Thyroid gland (tissue), 4 donors: ENCODE measurements around the gene CEP131. TPM values are rescaled to one million over a fixed set of nuclear protein-coding genes. Genes with fewer than 3 reads are reported as not detected.

Experiments used
- DNase-seq, 2 donors: peaks; one replicate each; pipeline ENCODE4 v3.0.0-alpha.2; 2019
- H3K27ac ChIP-seq, 3 donors: fragments of 200-600 bp; sonication (generic); 1 replicate in 2 of 3; 2 replicates in 1 of 3; pipeline ENCODE4 v1.5.1; 2016 to 2019; ENCODE audit warnings: mild to moderate bottlenecking in 1 of 3, moderate library complexity in 1 of 3
- H3K27me3 ChIP-seq: fragments of 200-600 bp; sonication (generic); one replicate; pipeline ENCODE4 v1.5.1; 2019
- H3K36me3 ChIP-seq, 2 donors: fragments of 200-600 bp; sonication (generic); one replicate each; pipeline ENCODE4 v1.5.1; 2016 to 2019
- H3K4me1 ChIP-seq, 2 donors: fragments of 200-600 bp; sonication (generic); one replicate each; pipeline ENCODE4 v1.5.1; 2017 to 2019
- H3K4me3 ChIP-seq, 3 donors: fragments of 200-600 bp; sonication (generic); replicated peaks in 1 of 3; 1 replicate in 2 of 3; 2 replicates in 1 of 3; pipeline ENCODE4 v1.5.1; 2016; ENCODE audit warnings: mild to moderate bottlenecking in 1 of 3
- H3K9me3 ChIP-seq: fragments of 200-600 bp; sonication (generic); one replicate; pipeline ENCODE4 v1.5.1; 2017
- POLR2A ChIP-seq, 2 donors: fragments of 450-650 bp; IDR thresholded peaks; one replicate each; pipeline ENCODE4 v1.6.1; 2017; ENCODE audit warnings: antibody characterized with exemption in 2 of 2, mild to moderate bottlenecking in 2 of 2, moderate library complexity in 1 of 2
- WGBS, 2 donors: methylation state at CpG; one replicate each; pipeline ENCODE4 v1.1.5; 2017; 5-methylcytosine and 5-hydroxymethylcytosine counted together
- intact Hi-C: fragments of 100-400 bp; cut with DNase I; formaldehyde crosslinking; loops from one replicate; pipeline ENCODE4 v1.15.1; 2023
- total RNA-seq, 4 donors: library from RNA; depleted of rRNA; stranded (reverse); fragments of >200 nt; gene quantifications; one replicate each; pipeline ENCODE4 v1.2.3, GENCODE V29; 2016
- TF ChIP-seq, protein P1 (sequence below), 6 experiments: fragments of 200-600 bp in 3 of 6; fragments of 450-650 bp in 3 of 6; sonication (generic) in 3 of 6; IDR thresholded peaks; one replicate each; pipeline ENCODE4 v1.5.1; 2016 to 2019; ENCODE audit warnings: antibody characterized with exemption in 6 of 6, mild to moderate bottlenecking in 2 of 6, inconsistent platforms in 1 of 6, moderate library complexity in 1 of 6

Gene CEP131
- total RNA-seq, 4 donors from 2014 or later, result 6.9 to 12.0 (median 8.6) TPM

DNA sequence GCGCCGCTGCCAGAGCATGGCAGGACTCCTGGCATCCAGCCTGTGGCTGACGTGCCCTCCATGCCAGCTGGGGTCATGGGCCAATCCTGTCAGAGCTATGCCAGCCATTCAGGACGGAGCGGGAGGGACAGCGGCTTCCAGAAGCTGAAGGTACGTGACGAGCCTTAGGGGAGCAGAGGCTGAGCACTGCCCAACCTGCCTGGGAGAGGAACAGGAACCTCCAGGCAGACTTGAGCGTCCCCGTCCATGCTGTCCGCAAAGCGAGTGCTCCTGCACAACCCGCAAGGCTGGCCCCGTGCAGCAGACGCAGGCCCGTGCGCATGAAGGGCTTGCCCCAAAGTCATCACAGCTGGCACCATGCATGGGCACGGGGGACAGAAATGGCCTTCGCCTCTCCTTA lies 37.9 kb upstream of the CEP131 start:
- Histone ChIP-seq H3K4me3 (no peak overlapping the region), H3K27me3 (no peaks in the 10 kb centered on the region), H3K4me1 (peaks cover 13 to 14% of the 10 kb centered on the region in 2 donors), H3K9me3 (no peaks in the 10 kb centered on the region), H3K36me3 (peaks cover 40 to 50% of the 10 kb centered on the region in 2 donors), H3K27ac (no peak overlapping the region)
- no peak for DNase-seq
- intact Hi-C loops, result no loop called here
- TF ChIP-seq, protein P1, sequence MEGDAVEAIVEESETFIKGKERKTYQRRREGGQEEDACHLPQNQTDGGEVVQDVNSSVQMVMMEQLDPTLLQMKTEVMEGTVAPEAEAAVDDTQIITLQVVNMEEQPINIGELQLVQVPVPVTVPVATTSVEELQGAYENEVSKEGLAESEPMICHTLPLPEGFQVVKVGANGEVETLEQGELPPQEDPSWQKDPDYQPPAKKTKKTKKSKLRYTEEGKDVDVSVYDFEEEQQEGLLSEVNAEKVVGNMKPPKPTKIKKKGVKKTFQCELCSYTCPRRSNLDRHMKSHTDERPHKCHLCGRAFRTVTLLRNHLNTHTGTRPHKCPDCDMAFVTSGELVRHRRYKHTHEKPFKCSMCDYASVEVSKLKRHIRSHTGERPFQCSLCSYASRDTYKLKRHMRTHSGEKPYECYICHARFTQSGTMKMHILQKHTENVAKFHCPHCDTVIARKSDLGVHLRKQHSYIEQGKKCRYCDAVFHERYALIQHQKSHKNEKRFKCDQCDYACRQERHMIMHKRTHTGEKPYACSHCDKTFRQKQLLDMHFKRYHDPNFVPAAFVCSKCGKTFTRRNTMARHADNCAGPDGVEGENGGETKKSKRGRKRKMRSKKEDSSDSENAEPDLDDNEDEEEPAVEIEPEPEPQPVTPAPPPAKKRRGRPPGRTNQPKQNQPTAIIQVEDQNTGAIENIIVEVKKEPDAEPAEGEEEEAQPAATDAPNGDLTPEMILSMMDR (IDR thresholded peaks at IDR 0.05), result no peak
- TF ChIP-seq POLR2A (IDR thresholded peaks at IDR 0.05), result no peak
- 95 to 100% methylated on average over 1 to 16 of the region's 19 CpGs for WGBS, 2 donors

DNA sequence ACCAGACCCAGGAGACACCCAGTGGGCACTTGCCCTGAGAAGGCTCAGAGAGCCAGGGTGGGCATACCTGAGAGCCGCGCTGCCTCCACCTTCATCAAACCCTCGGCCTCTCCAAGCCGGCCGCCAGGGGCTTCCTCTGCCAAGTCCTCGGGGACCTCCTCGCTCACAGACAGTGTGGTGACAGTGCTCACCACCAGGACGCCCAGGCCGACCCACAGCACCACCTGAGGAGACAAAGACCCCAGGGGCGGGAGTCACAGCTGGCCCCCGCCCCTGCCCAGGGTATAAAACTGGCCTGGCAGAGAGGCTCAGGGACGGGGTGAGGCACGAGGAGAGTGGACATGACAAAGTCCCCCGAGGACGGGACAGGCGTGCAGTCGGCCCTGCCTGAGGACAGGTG lies 37.4 kb upstream of the CEP131 start:
- Histone ChIP-seq H3K4me1 (peaks cover 18 to 19% of the 10 kb centered on the region in 2 donors), H3K27me3 (no peaks in the 10 kb centered on the region), H3K9me3 (no peaks in the 10 kb centered on the region), H3K27ac (no peak overlapping the region), H3K36me3 (peaks cover 40 to 50% of the 10 kb centered on the region in 2 donors), H3K4me3 (no peak overlapping the region)
- no peak for TF ChIP-seq POLR2A (IDR thresholded peaks at IDR 0.05)
- TF ChIP-seq, protein P1 (IDR thresholded peaks at IDR 0.05), result no peak
- 97% methylated on average over 8 of the region's 17 CpGs; no CpG with 5 or more reads in 1 of the 2 donors for WGBS, 2 donors
- no peak for DNase-seq
- intact Hi-C loops, result no loop called here

DNA sequence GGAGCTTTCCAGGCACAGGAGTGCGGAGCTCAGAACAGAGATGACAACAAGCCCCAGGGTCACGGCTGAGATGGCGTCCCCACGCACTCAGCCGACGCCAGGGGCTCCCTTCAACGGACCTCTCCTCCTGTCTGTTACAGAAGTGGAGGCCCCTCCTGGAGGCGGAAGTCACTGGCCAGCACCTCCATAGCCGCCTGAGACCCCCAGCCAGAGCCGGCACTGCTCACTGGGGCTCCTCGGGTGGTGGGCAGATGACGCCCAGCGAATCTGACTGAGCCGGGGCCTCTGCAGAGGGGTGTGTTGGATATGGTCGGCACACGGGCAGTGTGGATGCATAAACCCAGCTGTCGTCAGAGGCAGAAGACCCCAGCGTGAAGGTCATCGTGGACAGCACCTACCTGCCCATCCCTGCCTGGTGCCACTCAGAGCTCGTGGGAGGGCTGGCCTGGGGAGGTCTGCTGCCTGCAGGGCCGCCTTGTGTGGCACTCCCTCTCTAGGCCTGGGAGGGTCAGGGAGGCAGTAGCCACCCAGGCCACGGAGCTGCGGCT lies 36.4 kb upstream of the CEP131 start:
- intact Hi-C loops, result no loop called here
- Histone ChIP-seq H3K9me3 (no peaks in the 10 kb centered on the region), H3K4me3 (no peak overlapping the region), H3K36me3 (peaks cover 37 to 43% of the 10 kb centered on the region in 2 donors), H3K27ac (no peak overlapping the region), H3K4me1 (peaks cover 29% of the 10 kb centered on the region in 2 donors), H3K27me3 (no peaks in the 10 kb centered on the region)
- DNase-seq, result no peak
- 97 to 99% methylated on average over 12 to 14 of the region's 23 CpGs for WGBS, 2 donors
- no peak for TF ChIP-seq POLR2A (IDR thresholded peaks at IDR 0.05)
- TF ChIP-seq, protein P1 (IDR thresholded peaks at IDR 0.05), result no peak

DNA sequence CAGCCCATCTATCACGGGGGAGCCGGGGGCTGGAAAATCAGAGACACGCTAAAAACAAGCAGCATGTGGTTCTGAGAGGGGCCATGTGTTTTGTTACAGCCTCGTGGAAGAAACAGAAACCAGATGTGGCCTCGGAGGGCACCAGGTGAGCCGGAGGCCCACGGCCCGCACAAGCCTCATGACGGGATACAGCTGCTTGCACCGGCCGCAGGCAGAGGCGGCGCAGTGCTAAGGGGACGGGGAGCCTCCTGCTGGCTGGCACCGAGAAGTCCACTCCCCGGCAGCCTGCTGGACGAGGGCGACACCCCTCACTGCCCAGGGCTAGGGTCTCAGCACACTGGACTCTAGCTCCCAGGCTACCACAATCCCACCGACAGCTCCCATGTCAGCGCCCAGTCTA lies 35.5 kb upstream of the CEP131 start:
- TF ChIP-seq POLR2A (IDR thresholded peaks at IDR 0.05), result no peak
- TF ChIP-seq, protein P1 (IDR thresholded peaks at IDR 0.05), result no peak
- H3K4me1 ChIP-seq, result peaks cover 31 to 33% of the 10 kb centered on the region in 2 donors
- H3K36me3 ChIP-seq, result peaks cover 29 to 34% of the 10 kb centered on the region in 2 donors
- no peak overlapping the region for H3K27ac ChIP-seq
- H3K27me3 ChIP-seq, result no peaks in the 10 kb centered on the region
- no peak for DNase-seq
- intact Hi-C loops, result no loop called here
- no peaks in the 10 kb centered on the region for H3K9me3 ChIP-seq
- no peak overlapping the region for H3K4me3 ChIP-seq
- WGBS, 2 donors, result 90 to 100% methylated on average over 14 to 20 of the region's 20 CpGs

DNA sequence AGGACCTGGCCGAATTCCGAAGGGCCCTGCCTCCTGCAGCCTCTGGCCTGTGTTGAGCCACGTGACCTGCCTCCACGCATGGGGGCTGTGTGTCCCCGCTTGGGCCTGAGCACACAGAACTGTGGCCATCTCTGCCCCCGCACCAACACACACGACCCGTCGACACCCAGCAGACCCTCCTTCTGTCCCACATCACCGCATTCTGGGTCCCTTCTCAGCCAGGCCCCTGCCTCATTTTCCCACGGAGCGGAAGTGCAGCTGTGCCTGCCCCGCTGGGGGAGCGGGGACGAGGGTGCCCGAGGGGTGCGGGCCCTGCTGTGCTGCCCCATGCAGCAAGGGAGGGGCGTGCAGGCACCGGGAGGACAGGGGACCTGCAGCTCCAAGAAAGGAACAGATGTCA lies 34.8 kb upstream of the CEP131 start:
- peaks cover 27 to 28% of the 10 kb centered on the region in 2 donors for H3K36me3 ChIP-seq
- H3K27ac ChIP-seq, result peak overlapping the region in 1 of 3 donors; percentile 99
- H3K4me1 ChIP-seq, result peaks cover 31 to 33% of the 10 kb centered on the region in 2 donors
- intact Hi-C loops, result no loop called here
- 84 to 98% methylated on average over 12 to 13 of the region's 19 CpGs for WGBS, 2 donors
- no peaks in the 10 kb centered on the region for H3K9me3 ChIP-seq
- TF ChIP-seq, protein P1 (IDR thresholded peaks at IDR 0.05), result no peak
- TF ChIP-seq POLR2A (IDR thresholded peaks at IDR 0.05), result no peak
- H3K4me3 ChIP-seq, result no peak overlapping the region
- H3K27me3 ChIP-seq, result no peaks in the 10 kb centered on the region
- no peak for DNase-seq
